Ureter (tissue), 1 donor: ENCODE data around the gene NRN1L. TPM values are rescaled to one million over a fixed set of nuclear protein-coding genes. Genes with fewer than 3 reads are reported as not detected.
A peak's percentile ranks its signal among the peaks of the same experiment; 100 is the strongest.

Experiments used
- DNase-seq: peaks from one replicate; pipeline ENCODE4 v3.0.0-alpha.2; 2020; ENCODE audit warnings: low spot score
- total RNA-seq: library from RNA; stranded (reverse); gene quantifications from one replicate; pipeline ENCODE4 v1.2.4, GENCODE V29; 2023
- donor health status: DM: yes; HTN: yes; CAD: no.

NRN1L gene
- total RNA-seq, 1 donor from 2014 or later = not detected

DNA sequence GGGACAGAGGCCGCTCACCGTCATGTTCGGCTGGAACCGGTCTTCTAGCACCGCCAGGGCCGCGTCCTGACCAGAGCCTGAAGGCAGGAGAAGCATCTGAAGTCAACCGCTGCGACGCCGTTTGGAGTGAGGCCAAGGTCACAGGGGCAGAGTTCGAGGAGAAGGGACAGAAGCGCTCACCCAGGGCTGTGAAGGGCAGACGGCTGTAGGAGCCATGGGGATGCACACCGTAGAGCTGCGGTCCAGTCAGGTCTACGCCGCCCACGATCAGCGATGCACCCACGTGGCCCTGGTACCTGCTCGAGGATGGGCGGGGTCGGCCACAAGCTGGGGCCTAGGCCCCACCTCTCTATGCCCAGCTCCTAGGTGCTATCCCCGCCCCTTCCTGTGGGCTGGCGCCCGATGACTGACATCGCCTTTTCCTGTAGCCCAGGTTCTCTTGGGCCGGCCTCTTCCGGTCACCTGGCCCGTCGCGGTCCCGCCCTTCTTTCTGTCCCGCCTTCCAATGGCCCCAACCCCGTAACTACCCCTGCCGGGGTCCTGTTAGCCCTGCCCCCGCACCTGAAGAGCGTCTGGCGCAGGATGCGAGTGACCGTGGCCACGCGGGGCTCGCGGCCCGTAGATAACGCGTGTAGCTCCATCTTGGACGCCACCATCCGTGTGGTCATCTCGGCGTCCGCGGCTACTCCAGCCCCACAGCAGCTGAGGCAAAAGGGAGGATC, 50.9 kb downstream of the NRN1L start:
- peak; percentile 97 for DNase-seq

Other genes with a start within 250 kb of the NRN1L start
- gene CARMIL2, start 239.7 kb upstream of the NRN1L start, total RNA-seq = 5.7 TPM
- 14.3 TPM for gene ACD, start 224.6 kb upstream of the NRN1L start, total RNA-seq
- 1.6 TPM for gene PARD6A, start 223.9 kb upstream of the NRN1L start, total RNA-seq
- 18.0 TPM for gene ENKD1, start 218.1 kb upstream of the NRN1L start, total RNA-seq
- gene C16orf86, start 218.1 kb upstream of the NRN1L start, total RNA-seq = 2.7 TPM
- 36.5 TPM for gene GFOD2, start 165.6 kb upstream of the NRN1L start, total RNA-seq
- 25.3 TPM for gene RANBP10, start 78.3 kb upstream of the NRN1L start, total RNA-seq
- 2.5 TPM for gene TSNAXIP1, start 78.0 kb upstream of the NRN1L start, total RNA-seq
- gene THAP11, start 42.6 kb upstream of the NRN1L start, total RNA-seq = 22.8 TPM
- 85.2 TPM for gene NUTF2, start 38.0 kb upstream of the NRN1L start, total RNA-seq
- gene CENPT, start 37.2 kb upstream of the NRN1L start, total RNA-seq = 50.9 TPM
- gene EDC4, start 11.8 kb upstream of the NRN1L start, total RNA-seq = 64.9 TPM
- 31.2 TPM for gene PSKH1, start 8.4 kb downstream of the NRN1L start, total RNA-seq
- gene CTRL, start 47.0 kb downstream of the NRN1L start, total RNA-seq = 2.1 TPM
- gene PSMB10, start 52.0 kb downstream of the NRN1L start, total RNA-seq = 89.4 TPM
- 47.3 TPM for gene LCAT, start 59.2 kb downstream of the NRN1L start, total RNA-seq
- 93.1 TPM for gene SLC12A4, start 83.8 kb downstream of the NRN1L start, total RNA-seq
- not detected for gene DPEP3, start 95.6 kb downstream of the NRN1L start, total RNA-seq
- gene DPEP2, start 114.6 kb downstream of the NRN1L start, total RNA-seq = 7.0 TPM
- not detected for gene DPEP2NB, start 131.0 kb downstream of the NRN1L start, total RNA-seq
- gene DDX28, start 138.3 kb downstream of the NRN1L start, total RNA-seq = 15.5 TPM
- gene DUS2, start 138.4 kb downstream of the NRN1L start, total RNA-seq = 26.6 TPM
- 44.0 TPM for gene NFATC3, start 200.5 kb downstream of the NRN1L start, total RNA-seq